ENCODE results near the gene CACNA1D.
A peak's percentile ranks its signal among the peaks of the same experiment; 100 is the strongest.

CACNA1D gene

DNA sequence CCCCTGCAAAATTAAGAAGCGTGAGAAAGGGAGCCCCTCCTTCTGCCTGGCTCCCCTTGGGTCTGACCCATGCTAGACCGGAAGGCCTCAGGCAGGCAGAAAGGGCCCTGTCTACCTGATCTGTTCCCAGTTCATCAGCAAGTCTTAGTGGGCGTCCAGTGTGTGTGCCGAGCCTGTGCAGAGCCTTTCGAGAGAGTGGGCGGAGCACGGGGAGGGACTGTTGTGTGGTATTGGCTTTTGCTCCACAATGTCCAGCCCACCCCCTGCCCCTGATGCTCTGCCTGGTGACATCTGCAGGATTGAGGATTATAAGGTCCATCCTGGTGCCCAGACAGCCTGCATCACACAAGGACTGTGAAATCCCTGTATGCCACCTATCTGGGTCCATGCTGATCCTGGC, 268.9 kb downstream of the CACNA1D start:
- DNase-seq: no peak

- DNase-seq: peak in 1 of 5 experiments; percentile 11
Observed at GRCh38 chr3:53764026-53764775, 269.8 kb downstream of the CACNA1D start.

GRCh38 chr3:53765753-53766152, 271.3 kb downstream of the CACNA1D start:
- DNase-seq: no peak

DNA sequence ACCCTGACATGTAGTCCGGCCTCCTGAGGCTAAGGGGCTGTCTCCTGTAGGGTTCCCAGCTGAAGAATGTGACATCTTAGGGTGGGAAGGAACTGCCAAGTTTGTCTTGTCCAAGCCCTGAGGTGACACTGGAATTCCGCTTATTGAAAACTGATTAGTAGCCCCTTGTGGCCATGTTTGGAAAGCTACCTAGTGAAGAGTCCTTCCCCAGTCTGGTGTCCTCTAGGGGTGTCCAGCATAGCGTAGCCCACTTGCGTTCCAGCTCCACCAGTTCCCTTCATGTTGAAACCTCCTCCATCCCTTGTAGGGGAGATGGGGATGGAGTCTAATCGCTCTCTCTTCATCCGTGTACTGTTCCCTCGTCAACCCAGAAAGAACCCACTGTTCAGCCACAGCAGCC, 272.3 kb downstream of the CACNA1D start:
- no peak for DNase-seq

DNA sequence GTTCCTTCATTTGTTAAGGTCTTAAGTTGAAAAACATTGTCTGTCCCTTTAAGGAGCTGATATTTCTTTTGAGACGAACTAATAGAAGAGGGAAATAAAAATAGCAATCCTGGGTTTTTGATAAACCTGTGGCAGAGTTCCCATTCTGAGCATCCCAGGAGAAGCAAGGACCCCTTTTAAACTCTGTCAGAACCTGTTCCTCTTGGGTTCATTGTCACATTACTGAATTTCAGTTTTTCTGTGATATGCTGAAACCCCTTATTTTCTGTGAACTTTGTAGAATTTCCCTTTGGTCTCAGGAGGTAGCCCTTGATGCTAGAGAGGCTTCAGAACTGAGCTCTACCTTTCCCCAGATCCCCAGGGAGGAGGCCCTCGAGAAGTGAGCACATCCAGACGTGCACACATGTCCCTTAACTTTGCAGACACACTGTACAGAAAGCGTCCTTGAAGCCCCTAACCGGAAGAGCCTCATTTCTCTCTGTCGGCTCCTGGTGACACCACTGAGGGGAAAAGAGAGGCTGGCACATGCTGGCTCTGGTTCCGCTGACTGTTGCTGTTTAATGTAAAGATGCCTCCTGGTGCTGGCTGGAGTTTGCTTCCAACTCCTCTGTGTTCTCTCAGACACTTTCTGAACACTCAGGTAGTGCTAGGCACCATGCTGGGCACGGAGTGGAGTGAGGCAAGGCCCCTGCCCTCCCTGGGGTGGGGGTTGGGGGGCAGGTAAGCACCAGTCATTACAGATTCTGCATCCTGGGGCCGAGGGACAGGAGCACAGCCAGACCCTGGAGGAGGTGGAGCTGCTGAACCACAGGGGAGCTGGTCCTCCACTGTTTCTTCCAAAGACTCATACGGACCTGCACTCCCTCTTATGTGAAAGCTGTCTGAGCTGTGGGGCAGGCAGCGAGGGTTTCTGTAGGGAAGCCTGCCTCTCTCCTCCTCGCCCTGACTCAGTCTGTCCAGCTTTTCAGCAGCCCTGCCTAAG, 274.4 kb downstream of the CACNA1D start:
- DNase-seq: no peak

DNA sequence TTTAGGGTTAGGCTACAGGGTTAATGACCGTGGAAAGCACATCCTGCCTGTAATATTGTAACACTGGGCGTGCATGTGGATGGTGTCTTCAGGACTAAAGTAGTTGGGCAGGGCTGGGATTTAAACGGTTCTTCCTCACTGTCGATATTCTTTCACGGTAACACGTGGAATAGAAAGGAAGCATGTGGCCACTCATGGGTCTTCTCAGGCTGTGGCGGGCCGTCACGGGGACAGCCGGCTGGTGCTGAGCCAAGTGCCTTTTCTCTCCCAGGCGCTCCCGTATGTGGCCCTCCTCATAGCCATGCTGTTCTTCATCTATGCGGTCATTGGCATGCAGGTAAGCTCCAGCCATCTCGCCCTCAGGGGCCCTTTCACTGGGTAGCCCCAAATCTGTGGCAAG, 278.2 kb downstream of the CACNA1D start:
- DNase-seq: no peak

DNA sequence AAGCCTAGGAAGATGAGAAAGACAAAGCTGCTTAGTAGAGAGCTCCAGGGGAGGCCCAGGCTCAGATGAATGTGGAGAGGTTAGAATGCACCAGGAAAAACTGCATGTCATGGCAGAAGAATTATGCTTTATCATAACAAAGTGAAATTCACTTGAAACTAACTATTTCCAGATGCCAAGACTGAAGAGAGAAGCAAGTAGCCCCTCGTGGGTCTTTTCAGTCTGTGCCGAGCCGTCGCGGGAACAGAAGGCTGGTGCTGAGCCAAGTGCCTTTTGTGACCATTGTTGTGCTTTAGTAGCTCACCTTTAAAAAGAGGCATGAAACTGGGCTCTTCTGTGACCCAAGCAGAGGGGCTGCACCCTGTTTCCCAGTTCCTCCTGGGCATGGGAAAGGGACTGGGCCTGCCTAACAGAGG, 278.6 kb downstream of the CACNA1D start:
- DNase-seq: no peak

GRCh38 chr3:53773611-53774368, 279.4 kb downstream of the CACNA1D start:
- peak in 1 of 5 experiments; percentile 89 for DNase-seq

GRCh38 chr3:53774414-53774813, 280.0 kb downstream of the CACNA1D start:
- DNase-seq: no peak

- DNase-seq: peak in 1 of 5 experiments; percentile 28
Observed at GRCh38 chr3:53775018-53775417, 280.6 kb downstream of the CACNA1D start.

DNA sequence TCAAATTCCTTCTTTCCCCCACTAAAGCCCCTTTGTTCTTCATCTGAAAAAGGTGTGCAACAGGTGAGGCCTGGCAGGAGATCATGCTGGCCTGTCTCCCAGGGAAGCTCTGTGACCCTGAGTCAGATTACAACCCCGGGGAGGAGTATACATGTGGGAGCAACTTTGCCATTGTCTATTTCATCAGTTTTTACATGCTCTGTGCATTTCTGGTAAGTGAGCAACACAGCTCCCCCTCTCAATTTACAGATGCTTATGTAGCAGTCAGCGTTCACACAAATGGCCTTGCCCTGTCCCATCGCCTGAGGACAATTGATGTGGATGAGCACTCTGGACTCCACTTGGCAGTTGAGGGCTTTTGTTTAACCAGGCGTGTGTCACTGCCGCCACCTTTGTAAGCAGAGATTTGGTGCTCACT, 281.4 kb downstream of the CACNA1D start:
- DNase-seq: no peak

DNA sequence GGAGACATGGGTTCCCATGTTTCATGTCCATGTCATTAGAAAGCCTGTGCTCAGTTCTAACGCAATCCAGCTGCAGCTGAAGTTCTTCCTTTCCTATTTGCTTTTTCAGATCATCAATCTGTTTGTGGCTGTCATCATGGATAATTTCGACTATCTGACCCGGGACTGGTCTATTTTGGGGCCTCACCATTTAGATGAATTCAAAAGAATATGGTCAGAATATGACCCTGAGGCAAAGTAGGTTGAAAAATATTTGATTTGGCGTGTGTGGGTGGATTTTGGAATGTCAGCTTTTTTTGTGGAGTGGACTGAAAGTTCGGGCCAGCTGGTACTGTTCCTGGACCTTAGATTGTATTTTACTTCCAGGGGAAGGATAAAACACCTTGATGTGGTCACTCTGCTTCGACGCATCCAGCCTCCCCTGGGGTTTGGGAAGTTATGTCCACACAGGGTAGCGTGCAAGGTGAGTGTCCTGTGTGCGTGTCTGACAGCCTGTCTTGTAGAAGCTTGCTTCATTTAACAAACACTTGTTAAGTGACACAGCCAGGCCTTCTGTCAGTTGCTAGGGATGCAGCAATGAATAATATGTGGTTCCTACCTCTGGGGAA, 282.2 kb downstream of the CACNA1D start:
- DNase-seq: no peak

- DNase-seq: peak in 1 of 5 experiments; percentile 39
Observed at GRCh38 chr3:53777468-53777867, 283.1 kb downstream of the CACNA1D start.

- DNase-seq: no peak
Observed at GRCh38 chr3:53778153-53778552, 283.7 kb downstream of the CACNA1D start.

- no peak for DNase-seq
Observed at GRCh38 chr3:53780171-53780570, 285.8 kb downstream of the CACNA1D start.

DNA sequence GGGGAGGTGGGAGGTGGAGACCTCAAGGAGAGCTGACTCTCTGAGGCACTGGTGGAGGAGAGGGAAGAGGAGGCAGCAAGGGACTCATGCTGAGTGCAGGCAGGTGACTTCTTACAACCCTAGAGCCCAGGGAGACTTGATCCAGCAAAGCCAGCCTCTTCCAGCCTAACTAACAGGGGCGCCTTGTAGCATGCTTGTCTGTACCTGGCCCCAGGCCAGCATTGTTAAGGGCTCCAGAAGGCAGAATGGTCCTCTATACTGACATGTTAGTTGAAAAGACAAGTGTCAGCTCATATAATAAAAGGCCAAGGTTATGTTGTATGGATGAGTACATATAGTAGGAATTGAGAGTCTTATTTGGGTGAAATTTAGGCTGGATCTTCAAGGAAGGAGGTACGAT, 286.4 kb downstream of the CACNA1D start:
- no peak for DNase-seq

GRCh38 chr3:53787016-53787415, 292.6 kb downstream of the CACNA1D start:
- DNase-seq: no peak

- no peak for DNase-seq
Observed at GRCh38 chr3:53788038-53788437, 293.6 kb downstream of the CACNA1D start.

DNA sequence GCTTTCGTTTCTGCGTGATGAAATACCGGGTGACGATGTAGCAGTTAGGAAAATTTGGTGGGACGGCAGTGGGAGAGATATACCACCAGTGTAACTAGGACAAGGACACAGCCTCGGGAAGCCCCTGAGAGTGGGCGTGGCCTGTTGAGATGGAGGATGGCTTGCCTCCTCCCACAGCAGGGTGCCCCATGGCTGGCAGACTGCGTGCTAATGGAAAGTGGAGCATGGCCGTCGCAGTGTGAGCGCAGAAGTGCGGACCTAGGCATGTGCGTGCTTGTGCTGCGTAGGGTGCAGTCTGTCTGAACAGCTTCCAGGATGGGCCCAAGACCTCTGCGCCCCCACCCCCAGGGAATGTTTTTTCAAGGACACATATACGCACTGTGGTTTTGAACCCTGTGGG, 295.0 kb downstream of the CACNA1D start:
- DNase-seq: no peak

- no peak for DNase-seq
Observed at GRCh38 chr3:53790470-53790869, 296.1 kb downstream of the CACNA1D start.

DNA sequence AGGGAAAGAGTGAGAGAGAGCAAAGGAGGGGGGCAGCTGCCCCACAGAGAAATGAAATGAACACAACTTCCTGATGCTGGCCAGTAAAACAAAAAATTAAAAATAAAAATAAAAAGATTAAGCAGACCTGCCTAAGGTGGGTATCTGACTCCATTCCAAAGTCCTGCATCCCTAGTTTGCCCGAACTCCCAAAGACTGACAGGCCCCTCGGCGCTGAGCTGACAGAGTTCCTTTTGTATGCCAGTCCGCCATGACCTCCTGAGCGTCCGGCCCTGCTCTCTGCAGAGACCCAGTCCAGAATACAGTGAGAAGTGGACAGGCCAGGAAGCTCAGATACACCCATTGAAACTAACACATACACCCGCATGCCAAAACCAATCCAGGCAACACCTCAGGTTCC, 296.9 kb downstream of the CACNA1D start:
- no peak for DNase-seq

GRCh38 chr3:53792866-53793265, 298.5 kb downstream of the CACNA1D start:
- no peak for DNase-seq

DNA sequence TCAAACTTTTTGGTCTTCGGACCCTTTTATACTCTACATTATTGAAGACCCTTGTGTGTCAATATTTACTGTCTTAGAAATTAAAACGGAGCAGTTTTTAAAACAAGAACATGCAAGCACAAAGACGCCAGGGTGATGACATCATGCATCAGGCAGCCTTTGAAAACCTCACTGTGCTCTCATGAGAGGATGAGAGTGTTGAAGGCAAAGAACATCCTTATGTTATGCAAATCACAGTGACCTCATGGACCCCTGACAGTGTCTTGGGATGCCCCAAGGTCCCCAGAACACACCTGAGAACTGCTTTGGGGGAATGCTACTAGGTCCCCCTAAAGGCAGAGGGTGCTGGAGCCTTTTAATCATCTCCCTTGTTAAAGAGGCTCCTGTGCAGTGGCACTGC, 300.2 kb downstream of the CACNA1D start:
- DNase-seq: no peak
